HS-5 (cell line): Measurements from ENCODE around the gene FOXD1.

Experiments
- DNase-seq: peaks from one replicate; pipeline ENCODE4 v3.0.0-alpha.2; 2012; ENCODE audit warnings: low read depth

Gene FOXD1

DNA sequence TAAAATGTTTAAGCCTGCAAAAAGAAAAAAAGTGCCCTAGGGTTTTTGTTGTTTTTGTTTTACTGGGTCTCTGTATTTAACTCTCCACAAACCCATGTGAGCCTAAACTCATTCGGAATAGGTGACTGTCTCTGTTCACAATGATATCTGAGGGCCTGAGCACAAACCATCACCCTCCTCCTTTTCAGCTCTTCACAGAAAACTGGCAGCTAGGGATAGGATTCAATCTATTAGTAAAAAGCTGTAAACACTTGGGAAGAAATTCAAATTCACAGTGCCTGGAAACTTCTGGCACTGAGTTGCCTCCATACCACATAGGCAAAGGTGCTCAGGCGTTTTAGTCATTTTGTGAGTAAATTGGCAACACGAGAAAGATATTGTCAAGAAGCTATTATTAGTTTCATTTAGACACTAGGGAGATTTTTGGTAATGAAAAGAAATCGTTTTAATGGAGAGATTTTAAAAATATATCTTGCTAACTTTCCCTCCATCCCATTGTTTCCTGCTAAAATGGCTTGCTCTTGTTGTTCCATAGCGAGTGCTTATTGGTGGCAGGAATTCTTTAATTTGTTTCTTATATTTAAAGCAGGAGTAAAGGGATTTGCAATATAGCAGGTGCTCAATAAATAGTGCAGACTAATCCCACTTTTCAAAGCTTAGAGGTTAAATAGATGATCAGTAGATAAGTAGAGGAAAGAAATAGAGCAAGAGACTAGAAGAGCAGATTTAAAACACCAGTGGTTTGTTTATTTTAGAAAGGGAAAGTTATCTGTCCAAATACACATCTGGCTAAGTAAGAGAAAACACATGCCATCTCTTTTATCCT lies 9.7 kb downstream of the FOXD1 start:
- no peak for DNase-seq

DNA sequence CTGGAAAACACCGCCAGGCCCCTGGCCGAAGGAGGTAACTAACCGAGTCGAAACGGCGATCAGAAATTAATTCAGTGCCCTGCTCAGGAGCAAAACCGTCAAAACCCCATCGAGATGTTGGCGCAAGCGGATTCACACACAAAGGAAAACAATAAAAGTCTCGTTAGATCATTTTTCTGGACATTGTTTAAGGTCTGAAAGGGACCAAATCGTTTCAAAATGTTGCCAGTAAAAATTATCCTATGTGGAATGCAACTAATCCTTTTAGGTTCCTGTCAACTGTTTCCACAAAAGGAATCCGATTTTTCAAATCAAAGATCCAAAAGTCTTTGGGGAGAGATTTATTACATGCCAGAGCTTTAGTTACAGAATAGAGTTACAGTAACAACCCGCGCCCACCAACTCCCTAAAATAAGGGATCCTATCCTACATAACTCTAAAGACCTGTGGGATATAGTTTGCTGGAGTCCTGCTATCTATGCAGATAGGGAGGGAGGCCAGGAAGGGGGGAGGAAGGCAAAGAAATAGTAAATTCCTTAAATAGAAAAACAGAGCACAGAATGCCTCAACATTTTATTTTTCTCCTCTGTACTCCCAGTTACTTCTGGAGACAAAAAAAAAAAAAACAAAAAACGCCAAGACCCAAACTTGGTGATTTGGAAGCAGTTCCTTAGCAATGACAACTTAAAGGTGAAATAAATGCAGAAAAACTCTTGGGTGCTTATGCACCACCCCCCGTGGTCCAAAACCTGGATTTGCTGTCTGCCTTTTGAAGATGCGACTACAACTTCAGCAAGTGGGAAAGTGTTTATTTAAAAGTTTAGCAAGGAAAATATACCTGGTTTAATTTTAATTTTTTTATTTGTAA lies 10.6 kb downstream of the FOXD1 start:
- DNase-seq = no peak

DNA sequence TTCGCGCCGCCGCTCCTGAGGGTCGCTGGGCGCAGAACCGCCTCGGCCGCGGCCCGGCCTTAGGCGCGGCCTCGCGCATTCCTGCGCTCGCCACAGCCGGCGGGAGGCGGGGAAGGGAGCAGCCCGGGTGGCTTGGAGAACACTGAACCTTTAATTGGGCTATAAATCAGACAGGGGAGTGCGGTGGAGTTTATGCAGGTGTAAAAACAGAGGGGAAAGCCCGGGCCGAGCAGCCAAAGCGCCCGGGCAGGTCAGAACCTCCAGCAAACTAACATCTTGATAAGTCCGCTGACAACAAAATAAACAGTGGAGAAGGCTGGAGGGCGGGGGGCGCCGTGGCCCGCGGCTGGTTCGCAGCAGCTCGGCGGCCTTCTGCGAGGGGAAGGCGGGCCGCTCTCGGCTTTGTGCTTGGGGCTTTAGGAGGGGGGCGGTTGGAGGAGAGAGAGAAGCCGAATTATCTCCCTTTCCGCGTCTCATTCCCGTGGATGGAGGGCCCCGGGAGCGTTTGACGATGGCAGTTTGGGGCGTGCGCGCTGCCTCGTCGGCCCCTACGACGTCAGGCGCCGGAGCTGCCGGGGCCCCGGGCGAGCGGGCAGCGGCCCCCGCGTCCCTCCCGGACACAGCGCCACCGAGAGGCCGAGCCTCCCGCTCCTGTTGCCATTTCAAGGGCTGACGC lies 11.3 kb downstream of the FOXD1 start:
- no peak for DNase-seq

DNA sequence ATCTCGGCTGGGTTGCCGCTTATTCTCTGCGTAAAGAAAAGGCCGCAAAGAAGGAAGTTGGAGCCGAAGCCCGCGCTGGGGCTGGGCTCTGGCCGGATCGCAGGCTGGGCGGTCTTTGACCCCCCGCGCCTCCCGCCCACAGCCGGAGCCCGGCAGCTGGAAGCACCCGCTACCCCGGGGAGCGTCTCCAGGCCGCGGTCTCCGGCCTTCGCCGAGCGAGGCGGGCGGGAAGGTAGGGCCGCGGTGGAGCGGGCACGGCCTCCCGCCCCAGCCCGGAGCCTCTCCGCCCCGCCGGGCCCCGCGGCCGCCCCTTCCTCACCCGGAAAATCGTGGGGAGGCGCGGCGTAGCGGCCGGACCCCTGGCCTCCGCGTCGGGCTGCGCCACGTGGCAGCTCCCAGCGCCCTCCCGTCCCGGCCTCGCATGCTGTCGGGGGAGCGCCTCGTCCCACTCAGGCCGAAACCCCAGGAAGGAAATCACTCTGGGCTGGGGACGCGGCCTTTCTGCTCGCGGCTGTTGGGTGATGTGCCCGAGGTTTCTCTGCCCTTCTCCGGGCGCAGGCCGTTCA lies 12.0 kb downstream of the FOXD1 start:
- DNase-seq = no peak

DNA sequence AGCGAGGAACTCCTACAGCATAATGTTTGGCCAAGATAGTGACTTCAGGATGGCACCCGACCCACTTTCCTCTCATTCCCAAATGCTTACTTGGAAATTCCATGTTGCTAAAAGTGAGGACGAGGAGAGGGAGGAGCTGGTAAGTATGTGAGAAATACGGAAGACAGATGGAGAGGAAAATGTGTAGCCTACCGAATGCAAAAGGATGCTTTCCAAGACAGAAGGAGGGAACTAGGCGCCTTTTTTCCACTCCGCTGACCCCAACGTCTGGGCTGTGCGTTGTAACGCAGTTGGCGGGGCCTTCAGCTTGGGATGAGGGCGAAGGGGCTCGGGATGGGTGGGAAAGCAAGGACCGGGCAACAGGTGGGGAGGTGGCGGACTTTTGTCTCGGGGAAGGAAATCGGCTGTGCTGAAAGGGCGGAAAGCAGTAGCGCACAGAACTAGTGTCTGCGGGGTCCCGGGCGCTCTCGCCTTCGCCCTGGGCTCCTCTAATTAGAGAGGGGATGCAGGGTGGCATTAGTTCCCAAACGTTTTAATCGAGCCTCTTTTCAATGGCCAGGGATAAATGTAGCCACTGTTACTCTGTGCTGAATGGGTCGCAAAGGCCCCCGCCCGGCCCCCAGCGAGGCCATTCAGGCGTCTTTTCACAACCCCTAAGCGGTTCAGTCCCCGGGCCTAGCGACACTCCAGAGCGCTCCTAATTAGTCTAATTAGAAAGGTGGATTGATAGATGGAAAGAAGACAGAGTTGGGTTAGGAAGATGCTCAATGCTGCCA lies 12.6 kb downstream of the FOXD1 start:
- no peak for DNase-seq

DNA sequence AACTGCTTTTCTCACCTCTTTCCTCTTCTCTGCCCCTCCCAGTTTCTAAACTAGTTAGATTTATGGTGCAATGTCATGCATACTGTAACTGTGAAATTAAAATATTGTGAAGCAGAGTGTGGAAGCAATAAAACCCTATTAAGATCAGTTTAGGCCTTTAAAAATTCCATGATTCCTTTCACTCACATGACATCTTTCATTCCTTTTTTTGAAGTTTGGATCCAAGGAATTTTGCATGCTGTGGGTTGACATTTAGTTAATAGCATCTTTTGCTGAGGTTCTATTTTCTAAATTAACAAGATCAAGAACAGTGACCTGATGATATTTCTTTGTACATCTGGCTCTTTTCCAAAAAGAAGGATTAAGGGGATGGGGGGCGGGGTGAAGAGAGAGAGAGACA lies 13.7 kb downstream of the FOXD1 start:
- DNase-seq = no peak

DNA sequence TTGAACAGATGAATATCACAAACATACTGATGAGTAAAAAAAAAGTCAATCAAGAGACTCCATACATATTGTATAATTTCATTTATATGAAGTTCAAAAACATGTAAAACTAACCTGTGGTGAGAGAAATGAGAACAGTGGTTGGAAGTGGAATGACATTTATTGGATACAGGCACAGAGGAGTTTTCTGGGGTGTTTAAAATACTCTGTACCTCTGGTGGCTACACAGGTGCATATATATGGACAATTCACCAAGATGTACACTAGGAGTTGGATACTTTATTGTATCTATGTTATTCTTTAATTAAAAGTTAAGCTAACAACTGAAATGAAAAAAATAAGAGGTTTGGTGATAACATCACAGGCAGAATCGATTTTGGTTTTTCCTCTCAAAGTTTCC lies 14.1 kb downstream of the FOXD1 start:
- no peak for DNase-seq

DNA sequence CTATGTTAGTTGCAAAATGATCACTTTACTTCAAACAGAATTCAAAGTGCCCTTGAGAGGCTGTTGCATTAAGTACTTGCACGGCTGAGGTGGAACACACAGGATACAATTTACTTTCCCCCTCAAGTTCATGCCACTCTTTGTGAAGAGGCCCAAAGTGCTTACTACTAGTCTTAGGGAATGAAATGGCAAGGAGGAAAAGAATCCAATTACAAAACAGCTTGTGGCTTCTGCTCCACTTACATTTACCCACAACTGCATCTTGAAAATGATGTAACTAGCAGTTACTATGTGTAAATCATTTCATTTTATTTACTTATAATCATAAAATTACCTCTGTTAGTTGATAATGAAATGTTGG lies 14.6 kb downstream of the FOXD1 start:
- DNase-seq = no peak

DNA sequence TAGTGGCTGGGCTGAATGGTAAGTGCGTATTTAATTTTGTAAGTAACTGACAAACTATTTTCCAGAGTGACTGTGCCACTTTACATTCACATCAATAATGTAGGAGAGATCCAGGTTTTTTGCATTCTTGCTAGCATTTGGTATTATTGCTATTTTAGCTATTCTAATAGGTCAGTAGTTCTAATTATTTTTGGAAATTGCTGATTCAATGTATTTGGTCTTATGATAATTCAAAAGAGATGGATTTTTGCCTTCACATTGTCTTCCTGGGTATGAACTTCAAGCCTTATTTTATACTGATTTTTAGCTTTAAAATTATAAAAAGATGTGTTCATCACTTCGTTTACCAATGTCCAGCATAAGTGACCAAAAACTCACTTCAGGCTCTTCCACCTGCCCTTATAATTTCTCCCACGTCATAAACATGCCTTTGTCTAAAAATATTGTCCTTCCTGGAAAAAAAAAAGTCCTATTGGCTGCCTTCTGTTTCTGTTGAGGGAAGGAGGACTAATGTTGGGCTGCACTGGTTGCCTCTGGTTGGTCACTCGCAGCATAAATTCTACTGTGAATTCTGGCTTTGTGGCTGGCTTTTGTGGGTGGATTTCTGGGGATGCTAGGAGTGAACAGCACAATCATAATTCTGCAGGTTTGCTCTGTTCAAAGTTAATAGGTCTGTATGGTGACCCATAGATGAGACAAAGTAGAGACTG lies 15.2 kb downstream of the FOXD1 start:
- no peak for DNase-seq

DNA sequence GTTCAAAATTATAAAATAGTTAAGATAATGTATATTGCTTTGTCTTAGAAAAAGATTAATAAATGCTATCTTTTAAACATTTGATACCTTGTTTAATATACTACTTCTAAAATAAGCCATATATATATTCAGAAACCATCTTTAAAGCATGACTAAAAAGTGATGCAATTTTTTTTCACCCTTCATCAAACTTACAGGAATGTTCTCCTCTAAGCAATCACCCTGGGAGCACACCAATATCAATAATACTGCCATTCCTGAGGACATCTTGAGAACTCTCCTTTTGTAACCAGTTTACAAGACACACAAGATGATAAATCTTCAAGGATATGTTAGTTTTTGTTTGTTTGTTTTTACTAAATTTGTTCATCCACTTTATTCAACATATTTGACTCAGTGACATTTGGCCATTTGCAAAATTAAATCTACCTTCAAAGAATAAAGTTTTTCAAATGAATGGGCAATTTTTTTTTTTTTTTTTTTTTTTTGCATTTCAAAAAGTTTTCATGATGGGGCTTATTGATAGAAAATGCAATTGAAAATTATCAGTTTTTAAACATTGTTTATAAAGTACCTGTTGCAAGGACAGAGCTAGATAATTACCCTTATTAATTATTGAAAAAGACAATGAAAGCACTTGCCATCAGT lies 17.2 kb downstream of the FOXD1 start:
- DNase-seq = no peak

DNA sequence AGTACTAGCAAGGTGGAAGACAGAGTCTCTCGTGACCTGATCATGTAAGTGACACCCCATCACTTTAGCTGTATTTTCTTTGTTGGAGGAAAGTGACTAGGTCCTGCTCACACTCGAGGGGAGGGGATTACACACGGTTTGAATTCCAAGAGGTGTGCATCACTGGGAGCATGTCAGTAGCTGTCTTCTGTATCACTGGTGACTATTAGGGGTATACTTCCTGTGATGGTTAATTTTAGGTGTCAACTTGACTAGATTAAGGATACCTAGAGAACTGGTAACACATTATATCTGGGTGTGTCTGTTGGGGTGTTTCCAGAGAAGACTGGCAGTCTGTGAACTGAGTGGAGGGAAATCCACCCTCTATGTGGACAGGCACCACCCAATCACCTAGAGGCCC lies 22.5 kb downstream of the FOXD1 start:
- DNase-seq = no peak

DNA sequence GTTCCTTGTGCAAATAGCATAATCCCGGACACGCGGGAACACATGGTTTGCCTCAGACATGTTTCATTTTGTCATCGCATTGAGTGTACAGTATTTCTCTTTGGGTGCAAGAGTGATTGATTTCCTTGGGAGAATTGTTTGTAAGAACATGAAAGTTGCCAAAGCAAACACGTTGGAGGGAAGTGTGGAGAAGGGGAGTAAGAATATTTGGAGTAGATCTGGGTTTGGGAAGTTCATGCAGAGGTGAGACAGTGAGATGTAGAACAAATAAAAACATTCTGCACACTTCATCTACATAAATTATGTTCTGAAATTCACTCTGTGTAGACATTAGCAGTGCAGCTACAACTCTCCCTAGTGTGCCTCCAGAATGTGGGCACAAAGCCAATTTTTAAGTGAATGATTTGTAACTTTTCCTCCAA lies 24.0 kb downstream of the FOXD1 start:
- DNase-seq = no peak

DNA sequence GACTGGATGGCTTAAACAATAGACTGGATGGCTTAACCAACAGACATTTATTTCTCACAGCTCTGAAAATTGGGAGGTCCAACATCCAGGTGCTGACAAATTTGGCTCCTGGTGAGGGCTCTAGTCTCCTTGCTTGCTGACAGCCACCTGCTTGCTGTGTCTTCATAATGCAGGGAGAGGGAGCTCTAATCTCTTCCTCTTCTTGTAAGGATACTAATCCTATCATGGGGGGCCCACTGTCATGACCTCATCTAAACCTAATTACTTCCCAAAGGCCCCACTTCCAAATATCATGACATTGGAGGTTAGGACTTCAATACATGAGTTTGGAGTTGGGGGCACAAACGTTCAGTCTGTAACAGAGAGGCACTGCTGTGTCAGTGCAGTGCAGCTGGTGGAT lies 26.4 kb downstream of the FOXD1 start:
- DNase-seq = no peak

DNA sequence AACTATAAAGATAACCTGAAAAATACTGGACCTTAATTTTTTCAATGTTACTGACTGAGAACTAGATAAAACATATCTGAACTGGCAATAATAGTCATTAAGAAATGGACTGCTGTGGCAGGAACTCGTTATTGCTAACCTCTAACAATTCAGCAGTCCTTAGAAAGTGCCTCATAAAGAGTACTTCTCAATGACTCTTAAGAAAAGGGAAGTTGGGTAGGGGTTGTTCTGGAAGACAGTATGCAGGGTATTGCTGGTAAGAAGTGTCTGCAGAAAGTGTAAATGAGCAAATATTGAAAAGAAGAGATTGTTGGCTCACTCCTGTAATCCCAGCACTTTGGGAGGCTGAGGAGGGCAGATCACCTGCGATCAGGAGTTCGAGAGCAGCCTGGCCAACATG lies 27.9 kb downstream of the FOXD1 start:
- no peak for DNase-seq

DNA sequence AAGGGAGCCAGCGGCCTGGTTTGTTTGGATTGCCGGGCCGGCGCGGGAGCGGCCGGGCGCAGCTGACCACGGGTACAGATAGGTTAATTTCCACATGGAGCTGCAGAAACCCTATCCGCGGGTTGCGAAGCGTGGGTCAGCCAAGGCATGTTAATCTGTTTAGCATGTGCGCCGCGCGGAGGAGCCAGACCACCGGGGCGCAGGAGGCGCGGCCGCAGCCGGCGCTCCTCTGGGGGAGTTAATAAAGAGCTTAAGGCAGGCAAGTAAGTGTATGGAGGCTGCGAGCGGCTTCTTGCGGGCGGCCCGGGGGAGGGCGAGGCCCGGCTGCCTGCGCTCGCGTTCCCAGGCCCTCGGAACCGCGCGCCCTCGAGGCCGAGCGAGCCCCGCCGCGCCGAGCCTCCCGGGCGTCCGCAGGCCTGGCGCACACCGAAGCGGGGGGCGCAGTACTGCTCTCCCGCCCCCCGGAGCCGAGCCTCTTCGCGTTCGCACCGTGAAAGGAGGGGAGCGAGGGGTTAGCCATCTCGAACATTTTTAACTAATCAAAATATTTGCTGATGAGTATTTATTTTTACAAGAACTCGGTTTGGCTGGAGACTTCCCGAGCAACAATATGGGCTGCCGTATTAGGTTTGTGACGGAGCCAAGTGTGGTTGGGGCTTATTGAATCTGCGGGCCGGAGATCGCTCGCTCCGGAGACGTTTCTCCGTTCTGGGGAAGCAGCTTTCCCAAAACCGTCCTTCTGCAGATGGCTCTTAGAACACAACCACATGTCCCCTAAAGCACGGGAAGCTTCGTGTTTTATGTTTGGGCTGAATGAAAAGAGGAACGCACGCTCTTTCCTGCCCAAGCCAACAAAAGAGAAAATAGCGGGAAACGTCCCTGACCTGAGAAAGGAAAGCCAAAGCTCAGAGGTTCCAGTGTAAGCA lies 28.8 kb downstream of the FOXD1 start:
- DNase-seq = no peak

DNA sequence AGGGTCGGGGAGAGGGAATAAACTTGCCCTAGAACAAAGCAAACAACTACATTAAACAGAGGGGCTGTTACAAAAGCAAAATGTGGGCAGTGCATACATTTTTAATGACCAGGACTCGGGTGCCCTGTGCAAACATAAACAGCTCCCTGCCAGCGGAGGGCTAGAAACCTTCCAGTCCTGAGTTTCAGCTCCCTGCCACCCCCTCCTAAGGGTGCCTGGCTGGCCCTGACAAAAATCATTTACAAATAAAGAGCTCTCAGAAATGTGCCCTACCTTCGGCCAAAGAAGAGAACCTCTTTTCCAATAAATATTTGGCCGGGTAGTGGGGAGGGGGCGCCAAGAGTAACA lies 29.5 kb downstream of the FOXD1 start:
- no peak for DNase-seq

DNA sequence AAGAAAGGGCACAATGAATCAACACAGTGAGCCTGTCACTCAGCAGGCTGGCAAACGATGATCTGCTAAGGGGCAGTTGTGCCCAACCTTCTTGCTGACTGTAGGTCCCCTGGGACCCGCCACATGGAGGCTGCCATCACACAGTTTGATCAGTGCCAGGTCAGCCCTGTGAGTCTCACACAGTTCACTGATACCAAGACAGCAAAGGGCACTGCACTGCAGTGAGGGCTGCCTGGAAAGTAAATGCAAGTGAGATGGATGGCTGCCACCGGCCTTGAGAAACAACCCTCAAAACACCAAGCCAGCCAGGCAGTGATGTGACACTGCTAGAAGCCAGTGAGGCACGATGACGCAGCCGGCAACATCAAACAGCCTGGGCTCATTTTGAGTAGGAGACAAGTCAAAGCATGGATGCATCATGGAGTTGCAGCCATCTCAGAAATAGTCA lies 30.3 kb downstream of the FOXD1 start:
- DNase-seq = no peak

DNA sequence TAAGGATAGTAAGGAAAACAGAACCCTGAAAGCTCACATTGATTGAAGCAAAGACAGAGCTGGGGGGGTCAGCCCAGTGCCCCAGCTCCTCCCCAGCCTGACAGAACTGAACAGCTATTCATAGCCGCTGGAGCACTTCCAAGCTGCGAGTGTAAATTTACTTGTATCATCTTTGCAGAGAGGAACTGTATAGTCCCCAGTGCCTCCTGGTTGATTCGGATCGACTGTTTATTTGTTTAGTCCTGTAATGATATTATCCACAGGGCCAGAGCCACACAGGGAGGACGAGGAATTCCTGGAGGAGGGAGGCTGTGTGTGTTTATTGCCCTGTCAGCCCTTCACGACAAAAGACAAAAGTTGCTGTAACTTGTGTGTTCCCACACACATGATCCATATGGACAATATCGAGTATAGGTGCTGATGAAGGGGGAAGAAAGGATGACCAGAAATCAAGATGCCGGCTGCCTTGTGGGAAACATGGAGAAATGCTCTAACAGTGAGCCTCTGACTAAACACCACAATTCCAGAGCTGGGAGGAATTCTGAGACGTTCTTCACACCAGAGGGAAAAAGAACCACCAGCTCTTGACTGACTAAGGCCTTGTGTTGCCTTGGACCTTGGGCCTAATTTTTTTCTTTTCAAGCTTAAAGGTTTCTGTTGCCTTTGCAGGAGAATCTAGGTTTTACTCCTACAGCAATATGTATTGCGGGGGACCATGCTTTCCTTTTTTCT lies 31.1 kb downstream of the FOXD1 start:
- no peak for DNase-seq

DNA sequence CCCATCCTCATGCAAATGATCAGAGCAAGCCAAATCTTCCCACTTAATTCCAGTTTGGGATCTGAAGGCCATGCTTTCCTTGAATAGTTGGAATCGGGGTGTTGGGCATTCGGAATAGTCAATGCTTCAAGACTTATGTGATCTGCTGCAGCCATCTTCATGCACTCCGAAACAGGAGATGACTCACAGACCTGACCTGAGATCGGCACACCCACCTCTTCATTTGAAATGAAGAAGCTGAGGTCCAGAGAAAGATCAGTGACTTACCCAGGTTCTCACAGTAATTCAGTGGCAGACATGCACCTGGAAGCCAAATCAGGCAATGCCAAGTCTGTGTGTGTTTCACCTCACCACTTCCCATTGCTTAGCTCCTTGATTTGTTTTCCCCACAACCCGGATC lies 33.0 kb downstream of the FOXD1 start:
- no peak for DNase-seq
